NCI-H1436 treated with DMSO at 0.1 percent for 48 hours (cell line): ENCODE data around the gene ADAMTSL4.
"Not testable (repeated sequence)": the region's sequence is repeated elsewhere in the genome, so short reads cannot be mapped to it uniquely, and the experiment has no call there.

Experiments
- DNase-seq: peaks from one replicate; lab custom pipeline; 2025; lab: John Stamatoyannopoulos, UW

ADAMTSL4 gene

DNA sequence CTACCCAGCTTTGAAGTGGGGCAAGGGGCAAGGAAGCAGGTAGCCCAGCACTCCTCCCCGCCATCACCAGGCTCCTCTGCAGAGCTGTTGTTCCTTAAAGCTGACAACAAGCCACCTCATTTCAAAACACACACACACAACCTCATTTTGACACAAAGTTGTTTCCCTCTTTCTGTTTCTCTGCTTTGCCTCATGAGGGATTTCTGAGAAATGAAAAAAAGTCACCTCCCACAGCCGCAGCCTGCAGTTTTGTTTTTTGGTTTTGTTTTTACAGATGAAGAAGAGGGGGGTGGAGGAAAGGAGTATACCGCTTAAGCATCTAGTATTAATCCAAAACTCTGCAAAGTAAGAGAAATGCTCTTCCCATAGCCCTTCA is 18.1 kb downstream of the ADAMTSL4 start:
- DNase-seq: no peak

DNA sequence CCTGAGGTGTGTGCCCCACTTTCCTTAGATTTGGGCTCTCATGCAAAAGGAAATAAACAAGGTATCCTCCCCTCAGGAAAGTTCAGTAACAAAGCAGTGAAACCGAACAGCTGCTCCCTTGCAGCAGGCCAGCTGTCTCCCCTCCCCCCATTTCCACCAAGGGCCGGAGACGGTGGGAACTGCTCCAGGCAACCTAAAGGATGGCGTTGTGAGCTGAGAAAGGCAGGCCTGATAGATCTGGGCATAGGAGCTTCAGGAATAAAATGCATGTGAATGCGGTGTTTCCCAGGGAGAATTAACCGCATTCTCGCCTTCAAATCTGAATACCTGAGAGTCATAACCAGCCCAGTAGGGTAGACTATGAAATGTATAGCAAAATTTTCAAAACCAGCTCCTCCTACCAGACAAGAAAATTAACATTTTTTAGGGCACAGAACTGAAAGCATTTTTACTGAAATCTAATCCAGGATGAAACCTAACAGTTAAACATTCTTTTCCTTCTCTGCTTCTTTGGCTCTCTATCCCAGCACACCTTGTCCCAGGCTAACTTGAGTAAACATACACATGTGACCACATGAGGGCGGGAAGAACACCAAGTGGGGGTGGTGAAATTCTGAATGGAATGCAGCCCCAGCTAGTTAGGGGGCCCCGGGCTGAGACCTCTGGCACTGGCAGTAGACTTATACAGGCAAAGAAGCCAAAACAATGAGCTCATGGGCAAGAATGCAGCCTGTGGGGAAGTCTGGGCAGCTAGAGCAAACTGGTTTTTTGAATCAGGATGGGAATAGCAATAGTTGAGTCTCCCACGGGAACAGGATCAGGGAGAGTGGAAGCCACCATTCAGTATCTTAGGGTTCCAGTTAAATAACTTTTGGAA is 18.7 kb downstream of the ADAMTSL4 start:
- no peak for DNase-seq

DNA sequence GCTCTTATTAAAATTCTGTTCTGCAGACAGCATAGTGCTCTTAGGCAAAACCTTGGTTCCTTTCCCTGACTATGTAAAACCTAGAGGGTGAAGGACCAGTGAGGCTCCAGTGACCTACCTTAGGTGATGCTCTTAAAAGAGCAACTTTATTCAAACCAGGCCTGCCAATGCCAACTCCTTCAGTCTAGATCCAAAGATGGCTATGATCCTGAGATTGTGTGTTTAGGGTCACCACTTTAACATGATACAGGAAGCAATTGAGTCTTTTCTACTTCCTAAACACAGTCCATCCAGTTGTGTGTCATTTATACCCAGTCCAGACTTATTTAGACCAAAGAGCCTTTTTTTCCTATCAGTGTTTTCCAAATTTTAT is 19.4 kb downstream of the ADAMTSL4 start:
- DNase-seq: no peak

DNA sequence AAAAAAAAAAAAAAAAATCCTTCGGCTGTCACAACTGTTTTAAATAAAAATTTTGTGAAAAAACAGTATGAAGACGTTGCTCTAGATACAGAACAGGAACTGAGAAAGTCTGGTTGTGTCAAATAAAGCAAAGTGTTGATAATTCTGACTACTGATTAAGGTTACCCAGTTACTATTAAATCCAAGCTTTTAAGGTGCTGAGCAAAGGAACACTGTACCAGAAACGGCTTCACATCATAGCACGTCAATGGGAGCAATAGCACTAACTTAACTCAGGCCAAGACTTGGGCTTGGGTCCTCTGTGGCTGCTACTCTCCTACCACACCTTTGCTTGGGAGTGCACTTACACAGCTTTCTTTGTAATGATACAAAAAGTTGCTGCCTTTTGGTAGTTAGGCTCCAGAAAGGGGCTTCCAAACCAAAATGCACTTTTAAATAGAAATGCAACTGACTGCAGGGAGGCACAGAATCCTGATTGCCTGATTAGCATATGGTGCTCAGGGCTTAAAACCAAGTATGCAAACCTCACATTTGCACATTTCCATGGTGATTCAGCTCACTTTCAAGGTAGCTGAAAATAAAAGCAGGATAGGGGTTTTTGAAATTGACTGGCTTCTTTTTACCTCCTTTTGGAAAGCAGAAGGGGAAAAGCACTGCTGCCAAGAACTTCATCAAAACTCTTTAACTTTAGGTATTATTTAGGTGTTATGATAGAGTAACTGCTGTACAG is 23.9 kb downstream of the ADAMTSL4 start:
- DNase-seq: no peak

DNA sequence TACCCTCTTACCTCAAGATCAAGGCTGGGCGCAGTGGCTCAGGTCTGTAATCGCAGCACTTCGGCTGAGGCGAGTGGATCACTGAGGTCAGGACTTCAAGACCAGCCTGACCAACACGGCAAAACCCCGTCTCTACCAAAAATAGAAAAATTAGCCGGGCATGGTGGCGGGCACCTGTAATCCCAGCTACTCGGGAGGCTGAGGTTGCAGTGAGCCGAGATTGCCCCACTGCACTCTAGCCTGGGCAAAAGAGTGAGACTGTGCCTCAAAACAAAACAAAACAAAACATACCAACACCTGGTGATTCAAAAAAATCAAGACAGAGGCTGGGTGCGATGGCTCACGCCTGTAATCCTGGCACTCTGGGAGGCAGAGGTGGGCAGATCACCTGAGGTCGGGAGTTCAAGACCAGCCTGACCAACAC is 24.5 kb downstream of the ADAMTSL4 start:
- not testable (repeated sequence) for DNase-seq

DNA sequence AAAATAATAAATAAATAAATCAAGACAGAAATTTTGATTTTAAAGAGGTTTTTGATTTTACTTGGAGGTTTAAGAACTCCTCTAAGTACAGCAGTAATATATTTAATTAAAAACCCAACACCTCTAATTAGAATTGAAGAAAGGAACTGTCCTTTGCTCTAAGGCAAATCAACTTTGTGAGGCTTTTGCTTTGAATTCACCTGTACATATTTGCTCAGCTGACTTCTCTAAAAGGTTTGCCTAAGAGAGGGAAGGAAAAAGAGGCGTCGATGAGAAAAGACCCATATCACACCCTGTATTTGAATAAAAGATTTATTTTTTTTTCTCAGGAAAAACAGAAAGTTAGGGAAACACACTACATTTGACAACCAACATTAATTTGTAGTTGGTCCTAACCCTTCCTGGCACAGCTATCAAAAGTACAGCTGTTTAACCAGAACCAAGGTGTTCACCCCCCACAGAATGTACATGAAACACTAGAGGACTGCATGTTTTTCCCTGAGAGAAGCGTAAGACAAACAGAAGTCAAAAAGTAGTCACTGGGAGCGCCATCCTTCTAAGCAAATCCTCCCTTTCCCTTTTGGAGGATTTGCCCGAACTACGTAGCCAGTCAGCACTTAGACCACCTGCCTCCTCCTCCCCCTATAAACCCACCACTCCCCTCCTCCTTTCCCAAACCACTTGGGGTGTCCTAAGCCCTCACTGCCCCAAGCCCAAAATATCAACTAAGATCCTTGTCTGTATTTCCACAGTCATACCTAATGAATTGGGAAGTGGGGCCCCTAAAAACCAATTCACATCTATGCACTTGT is 25.3 kb downstream of the ADAMTSL4 start:
- no peak for DNase-seq

DNA sequence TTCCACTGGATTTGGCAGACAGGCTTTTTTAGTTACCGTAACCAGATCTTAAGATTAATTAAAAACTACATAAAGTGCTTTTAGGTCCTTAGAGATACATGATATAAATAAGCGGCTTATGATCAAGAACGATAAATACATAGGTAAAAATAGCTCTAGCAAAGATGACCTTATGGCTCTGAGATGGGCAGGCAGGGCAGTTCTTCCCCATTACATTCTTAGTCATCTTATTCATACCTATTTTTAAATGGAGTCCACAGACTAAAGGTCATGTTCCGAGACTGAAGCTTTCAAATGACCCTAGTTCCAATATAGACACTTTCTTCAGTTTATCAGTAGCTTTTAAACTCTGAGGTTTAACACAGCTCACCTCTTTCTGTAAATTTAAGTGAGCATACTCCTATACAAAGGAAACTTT is 25.9 kb downstream of the ADAMTSL4 start:
- no peak for DNase-seq

DNA sequence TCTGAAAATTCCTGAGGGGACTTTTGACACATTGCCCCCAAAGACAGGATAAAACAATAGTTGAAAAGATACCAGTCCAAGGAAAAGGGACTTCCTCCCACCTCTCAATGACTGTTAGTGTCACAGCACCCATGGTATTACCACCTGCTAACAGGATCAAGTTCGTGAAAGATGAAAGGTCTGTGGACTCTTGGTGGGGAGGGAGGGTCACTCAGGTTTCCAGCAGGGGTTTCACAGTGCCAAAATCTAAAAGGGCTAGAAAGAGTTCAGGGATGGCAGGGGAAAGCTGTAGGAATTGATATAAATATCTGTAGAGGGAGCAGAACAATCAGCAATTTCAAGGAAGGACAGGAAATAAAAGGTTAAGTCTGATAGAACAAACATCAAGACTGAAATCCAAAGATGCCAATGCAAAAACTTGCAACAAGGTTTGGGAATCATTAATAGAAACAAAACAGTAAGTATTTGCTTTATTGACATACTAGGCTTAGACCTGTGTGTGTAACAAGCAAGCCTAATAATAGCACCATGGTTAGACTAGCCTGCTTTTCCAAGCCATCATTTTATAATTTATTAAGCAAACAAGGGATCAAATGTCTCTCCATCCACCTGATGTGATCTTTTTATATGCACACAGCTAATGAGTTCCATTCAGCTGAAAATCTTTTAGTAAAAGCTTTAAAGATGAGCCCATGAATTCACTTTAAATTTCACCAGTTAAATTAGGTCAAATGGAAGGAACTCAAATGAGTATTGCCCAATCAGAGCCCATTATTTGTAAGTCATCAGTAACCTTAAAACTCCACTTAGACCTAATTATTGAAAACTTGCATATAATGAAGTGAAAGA is 26.5 kb downstream of the ADAMTSL4 start:
- DNase-seq: no peak

DNA sequence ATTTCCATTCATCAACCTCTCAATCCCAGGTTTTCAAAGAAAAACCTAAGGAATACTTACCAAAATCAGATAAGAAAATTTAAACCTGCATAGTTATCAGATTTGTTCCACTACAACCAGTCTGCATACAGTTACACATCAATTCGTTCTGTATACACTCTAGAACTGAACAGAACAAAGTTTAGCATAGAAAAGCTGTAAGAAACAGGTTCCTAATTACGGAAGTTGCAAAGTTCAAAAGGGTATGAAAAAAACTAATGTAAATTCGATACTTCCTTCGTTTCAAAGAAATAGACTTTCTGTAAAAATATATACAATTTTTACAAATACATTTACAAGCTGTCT is 27.1 kb downstream of the ADAMTSL4 start:
- no peak for DNase-seq

DNA sequence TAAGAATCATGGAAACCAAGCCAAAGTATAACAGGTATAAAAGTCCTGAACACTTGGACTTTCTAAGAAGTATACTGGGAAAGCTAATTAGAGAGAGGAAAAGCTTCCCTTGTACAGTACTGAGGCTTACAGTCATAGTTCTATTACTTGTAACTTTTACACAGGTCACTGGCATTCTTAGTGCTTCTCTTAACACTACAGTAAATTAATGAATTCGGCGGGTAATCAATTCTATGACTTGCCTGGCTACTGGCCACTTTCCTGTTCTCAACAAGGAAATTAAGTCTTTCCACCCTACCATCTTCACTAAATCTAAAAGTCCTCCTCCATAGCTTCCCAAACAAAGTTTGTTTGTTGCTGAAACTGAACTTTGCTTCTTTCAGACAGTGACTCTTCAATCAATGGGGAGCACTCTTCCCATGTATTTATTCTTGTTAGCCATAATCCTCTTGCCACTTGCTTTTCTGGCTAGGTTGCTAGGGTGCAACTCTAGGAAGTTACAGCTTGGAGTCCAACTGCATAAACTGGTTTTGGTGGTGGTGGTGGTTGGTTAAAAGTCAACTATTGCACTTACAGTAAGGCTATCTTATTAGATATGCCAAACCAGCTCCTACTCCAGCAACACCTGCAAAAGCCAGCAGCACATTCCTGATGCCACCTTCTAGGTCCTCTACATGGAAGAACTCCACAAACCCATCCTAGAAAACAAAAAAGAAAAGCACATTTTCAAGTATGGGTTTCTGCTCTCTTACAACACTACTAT is 27.8 kb downstream of the ADAMTSL4 start:
- no peak for DNase-seq

DNA sequence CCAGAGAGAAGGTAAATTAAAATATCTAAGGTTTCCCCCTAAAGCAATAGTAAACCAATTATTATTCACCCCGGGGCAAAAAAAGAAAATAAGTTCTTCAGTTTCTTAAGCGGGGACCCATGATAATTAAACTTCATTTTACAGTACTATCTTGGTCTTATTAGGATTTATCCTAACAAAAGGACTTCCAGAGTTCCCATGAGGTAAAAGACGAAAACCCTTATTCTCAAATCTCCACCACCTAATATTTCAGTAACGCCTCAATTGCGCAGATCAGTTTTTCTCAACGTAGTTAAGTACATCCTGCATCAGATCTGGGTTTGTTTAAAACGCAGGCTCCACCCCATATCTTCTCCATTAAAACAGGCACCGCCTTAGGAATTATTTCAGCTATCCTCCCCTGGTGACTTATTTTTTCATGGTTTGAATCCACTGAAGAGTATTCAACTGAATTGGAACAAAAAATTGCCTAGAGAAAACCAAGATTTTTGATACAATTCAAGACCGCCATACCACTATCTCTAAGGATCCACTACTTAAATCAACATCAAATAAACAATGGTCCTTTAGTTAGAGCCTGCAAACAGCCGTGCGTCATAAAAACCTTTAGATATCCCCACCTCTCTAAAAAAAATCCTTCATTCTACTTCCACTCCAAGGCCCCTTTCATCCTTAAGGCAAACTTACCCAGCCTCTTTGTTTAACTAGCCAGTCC is 28.5 kb downstream of the ADAMTSL4 start:
- DNase-seq: no peak

DNA sequence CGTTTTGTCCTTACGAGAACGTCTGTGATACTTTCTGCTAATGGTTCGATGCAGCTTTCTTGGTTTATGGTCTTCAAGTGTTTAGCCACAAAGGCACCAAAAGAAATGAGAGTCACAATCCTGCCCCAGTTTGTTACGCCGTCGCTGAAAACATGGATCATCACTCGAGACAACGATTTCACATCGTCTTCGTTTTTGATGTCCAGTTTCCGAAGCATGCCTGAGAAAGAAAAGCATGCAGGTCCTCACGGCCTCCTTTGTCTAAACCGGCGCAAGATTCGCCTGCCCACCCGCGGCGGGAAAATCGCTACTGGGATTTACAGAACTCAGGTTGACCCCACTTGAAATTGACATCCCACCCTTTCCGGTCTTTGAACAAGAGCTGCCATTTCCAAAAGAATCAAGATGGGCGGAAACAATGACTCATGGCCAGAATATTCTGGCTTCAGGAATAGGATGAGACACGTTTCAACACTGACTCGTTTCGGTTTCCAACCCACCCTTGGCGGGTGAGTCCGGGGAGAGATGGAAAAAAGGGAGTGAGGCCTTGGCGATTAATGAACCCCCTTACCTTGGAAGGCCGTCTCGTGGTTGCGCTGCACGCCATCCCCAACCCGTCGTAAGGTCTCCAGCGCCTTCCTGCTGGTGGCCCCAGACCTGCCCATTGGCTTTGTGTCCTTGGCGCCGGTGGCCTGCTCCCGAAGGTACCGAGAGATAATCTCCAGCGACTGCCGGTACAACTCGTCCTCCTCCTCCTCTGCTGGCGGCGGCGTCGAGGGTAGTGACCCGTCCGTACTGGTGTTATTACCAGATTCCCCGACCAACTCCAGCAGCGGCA is 29.3 kb downstream of the ADAMTSL4 start:
- no peak for DNase-seq

DNA sequence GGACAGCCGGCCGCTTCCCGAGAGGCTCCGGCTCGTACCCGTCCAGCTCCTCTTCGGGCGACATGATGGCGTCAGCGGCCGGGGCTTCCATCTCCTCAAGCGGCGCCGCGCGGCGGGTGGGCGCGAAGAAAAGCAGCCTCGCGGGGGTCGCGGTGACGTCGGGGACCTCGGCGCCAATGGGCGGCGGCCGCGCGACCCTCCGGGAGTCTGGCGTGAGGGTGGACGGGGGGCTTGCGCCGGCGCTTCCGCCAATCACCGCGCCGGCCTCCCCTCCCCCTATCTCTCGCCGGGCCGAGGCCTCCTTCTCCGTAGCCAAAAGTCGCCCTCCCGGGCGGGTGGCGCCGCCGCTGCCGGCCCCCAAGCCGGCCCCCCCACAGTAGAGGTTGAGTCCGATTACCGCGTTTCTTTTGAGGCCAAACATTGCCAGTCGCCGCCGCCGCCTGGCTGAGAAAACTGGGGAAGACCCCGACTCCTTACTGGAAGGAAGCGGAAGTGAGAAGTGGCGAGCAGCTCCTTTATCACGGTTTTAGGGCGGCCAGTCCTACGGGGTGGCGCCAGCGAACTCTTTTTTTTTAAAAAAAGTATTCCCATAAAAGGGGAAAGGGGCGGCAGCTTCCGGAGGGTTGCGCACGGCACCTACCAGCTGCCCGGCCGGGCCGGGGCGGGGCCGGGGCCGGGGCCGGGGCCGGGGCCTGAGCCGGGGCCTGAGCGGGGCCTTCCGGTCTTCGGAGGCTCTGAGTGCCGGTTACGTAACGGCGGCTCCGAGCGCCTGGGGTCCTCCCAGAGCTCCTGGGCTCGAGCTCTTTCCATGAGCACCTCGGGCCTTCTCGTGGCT is 30.1 kb downstream of the ADAMTSL4 start, which contains the start of gene MCL1:
Gene MCL1 (minus strand): TSS at position 501 of the 835 bp plus-strand sequence. CDS start 80 bp downstream, at position 421.
- DNase-seq: peak; percentile 83

DNA sequence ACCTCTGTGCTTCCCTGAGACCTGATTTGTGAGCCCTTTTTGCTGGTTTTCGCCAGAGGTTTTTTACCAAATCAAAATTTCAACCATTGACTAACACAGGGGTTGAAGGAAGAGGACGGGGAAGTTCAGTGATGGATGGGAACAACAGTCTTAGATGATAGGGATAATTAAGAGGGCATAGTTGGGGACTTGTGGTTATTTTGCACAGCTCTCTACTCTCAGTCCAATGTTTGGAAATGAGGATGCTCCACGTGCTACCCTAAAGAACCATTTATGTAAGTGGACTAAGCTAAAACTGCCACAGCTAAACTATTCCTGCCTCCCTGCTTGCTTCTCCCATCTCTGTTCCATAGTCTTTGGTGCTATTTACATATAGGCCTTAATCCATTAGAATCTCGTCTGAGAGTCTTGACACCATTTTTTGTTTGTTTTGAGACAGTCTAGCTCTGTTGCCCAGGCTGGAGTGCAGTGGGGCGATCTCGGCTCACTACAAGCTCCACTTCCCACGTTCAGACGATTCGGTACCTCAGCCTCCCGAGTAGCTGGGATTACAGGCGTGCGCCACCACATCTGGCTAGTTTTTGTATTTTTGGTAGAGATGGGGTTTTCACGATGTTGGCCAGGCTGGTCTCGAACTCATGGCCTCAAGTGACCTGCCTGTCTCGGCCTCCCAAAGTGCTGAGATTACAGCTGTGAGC is 30.9 kb downstream of the ADAMTSL4 start:
- DNase-seq: no peak

DNA sequence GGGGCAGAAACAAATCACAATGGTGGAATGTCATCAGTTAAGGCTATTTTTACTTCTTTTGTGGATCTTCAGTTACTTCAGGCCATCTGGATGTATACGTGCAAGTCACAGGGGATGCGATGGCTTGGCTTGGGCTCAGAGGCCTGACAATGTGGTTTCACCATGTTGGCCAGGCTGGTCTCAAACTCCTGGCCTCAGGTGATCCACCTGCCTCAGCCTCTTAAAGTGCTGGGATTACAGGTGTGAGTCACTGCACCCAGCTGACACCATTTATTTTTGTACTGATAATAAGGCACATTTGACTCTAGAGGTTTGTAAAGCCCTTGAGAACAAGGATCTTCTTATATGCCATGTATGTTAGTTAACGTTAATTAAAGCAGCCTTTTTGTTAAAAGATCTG is 31.8 kb downstream of the ADAMTSL4 start:
- not testable (repeated sequence) for DNase-seq

DNA sequence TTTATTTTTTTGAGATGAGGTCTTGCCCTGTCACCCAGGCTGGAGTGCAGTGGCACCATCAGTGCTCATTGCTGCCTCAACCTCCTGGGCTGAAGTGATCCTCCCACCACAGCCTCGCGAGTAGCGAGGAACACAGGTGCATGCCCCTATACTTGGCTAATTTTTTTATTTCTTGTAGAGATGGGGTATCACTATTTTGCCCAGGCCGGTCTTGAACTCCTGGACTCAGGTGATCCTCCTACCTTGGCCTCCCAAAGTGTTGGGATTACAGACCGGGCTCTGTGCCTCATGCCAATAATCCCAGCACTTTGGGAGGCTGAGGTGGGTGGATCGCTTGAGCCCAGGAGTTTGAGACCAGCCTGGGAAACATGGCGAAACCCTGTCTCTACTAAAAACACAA is 32.2 kb downstream of the ADAMTSL4 start:
- DNase-seq: not testable (repeated sequence)

DNA sequence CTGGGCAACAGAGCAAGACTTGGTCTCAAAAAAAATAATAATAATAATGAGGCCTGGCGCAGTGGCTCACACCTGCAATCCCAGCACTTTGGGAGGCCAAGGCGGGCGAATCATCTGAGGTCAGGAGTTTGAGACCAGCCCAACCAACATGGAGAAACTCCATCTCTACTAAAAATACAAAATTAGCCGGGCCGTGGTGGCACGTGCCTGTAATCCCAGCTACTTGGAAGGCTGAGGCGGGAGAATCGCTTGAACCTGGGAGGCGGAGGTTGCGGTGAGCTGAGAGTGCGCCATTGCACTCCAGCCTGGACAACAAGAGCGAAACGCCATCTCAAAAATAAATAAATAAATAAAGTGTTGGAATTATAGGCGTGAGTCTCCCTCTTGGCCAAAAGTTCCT is 32.8 kb downstream of the ADAMTSL4 start:
- not testable (repeated sequence) for DNase-seq

DNA sequence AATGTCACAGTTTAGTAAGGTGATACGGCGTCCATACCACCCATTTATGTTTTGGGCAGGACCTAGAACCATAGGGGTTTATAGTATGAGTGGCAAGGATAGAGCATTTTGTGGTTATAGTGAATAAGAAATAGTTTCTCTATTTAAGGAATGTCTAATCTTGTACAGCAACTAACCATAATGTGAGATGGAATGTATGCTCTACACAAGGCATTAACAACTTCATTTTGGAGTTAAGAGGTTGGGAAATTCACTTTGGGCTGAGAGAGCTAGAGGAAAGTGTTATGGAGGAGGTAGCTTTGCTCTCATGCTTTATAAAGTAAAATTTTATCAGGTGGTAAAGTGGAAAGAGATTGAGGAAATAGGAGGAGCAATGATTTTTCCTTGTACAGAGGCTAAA is 33.2 kb downstream of the ADAMTSL4 start:
- DNase-seq: no peak
